ENCODE results near the gene DHRS7B. TPM values are rescaled to one million over a fixed set of nuclear protein-coding genes. Genes with fewer than 3 reads are reported as not detected.

DHRS7B gene
- total and polyA plus RNA-seq, 4 donors: 8.1 to 21.8 (median 18.2) TPM

GRCh38 chr17:21232033-21232749 lies 105.4 kb downstream of the DHRS7B start:
- 88 to 90% methylated on average over 4 of the region's 4 CpGs for WGBS, 2 donors
- no peak overlapping the region for H3K27ac ChIP-seq (ENCODE audit: low read depth in 1 of 2, low read length in 2 of 2)
- H3K9me3 ChIP-seq (ENCODE audit: control insufficient read depth, low read length): peaks cover 1% of the 10 kb centered on the region
- ATAC-seq (ENCODE audit: low FRiP score) (no peak), DNase-seq (no peak)
- H3K4me3 ChIP-seq (ENCODE audit: low read length in 2 of 2): no peak overlapping the region
- no peaks in the 10 kb centered on the region for H3K36me3 ChIP-seq (ENCODE audit: control insufficient read depth in 1 of 2, insufficient read depth in 2 of 2, low read length in 1 of 2)
- intact Hi-C loops (cut with DNase I): no loop called here
- no peaks in the 10 kb centered on the region for H3K4me1 ChIP-seq (ENCODE audit: control insufficient read depth in 1 of 2, insufficient read depth in 2 of 2, low read length in 2 of 2)
- no peaks in the 10 kb centered on the region for H3K27me3 ChIP-seq (ENCODE audit: control insufficient read depth in 1 of 2, insufficient read depth in 2 of 2, low read length in 1 of 2)

GRCh38 chr17:21233581-21234347 lies 107.0 kb downstream of the DHRS7B start:
- Histone ChIP-seq H3K27me3 (ENCODE audit: control insufficient read depth in 1 of 2, insufficient read depth in 2 of 2, low read length in 1 of 2) (no peaks in the 10 kb centered on the region), H3K9me3 (ENCODE audit: control insufficient read depth, low read length) (peaks cover 1% of the 10 kb centered on the region), H3K27ac (ENCODE audit: low read depth in 1 of 2, low read length in 2 of 2) (no peak overlapping the region), H3K4me3 (ENCODE audit: low read length in 2 of 2) (no peak overlapping the region), H3K36me3 (ENCODE audit: control insufficient read depth in 1 of 2, insufficient read depth in 2 of 2, low read length in 1 of 2) (no peaks in the 10 kb centered on the region), H3K4me1 (ENCODE audit: control insufficient read depth in 1 of 2, insufficient read depth in 2 of 2, low read length in 2 of 2) (no peaks in the 10 kb centered on the region)
- intact Hi-C loops (cut with DNase I): no loop called here
- peak in 1 of 2 donors; percentile 38 for DNase-seq
- 73 to 81% methylated on average over 7 of the region's 7 CpGs for WGBS, 2 donors
- ATAC-seq (ENCODE audit: low FRiP score): peak; percentile 57

- WGBS, 2 donors: 84 to 95% methylated on average over 1 of the region's 1 CpG
- intact Hi-C loops (cut with DNase I): no loop called here
- ATAC-seq (ENCODE audit: low FRiP score): no peak
Measured at GRCh38 chr17:21235921-21236320, 109.2 kb downstream of the DHRS7B start.

GRCh38 chr17:21239680-21240368 lies 113.1 kb downstream of the DHRS7B start:
- ATAC-seq (ENCODE audit: low FRiP score) (no peak), DNase-seq (no peak)
- H3K27ac ChIP-seq (ENCODE audit: low read depth in 1 of 2, low read length in 2 of 2): no peak overlapping the region
- no peak overlapping the region for H3K4me3 ChIP-seq (ENCODE audit: low read length in 2 of 2)
- intact Hi-C loops (cut with DNase I): no loop called here
- no peaks in the 10 kb centered on the region for H3K4me1 ChIP-seq (ENCODE audit: control insufficient read depth in 1 of 2, insufficient read depth in 2 of 2, low read length in 2 of 2)
- no peaks in the 10 kb centered on the region for H3K36me3 ChIP-seq (ENCODE audit: control insufficient read depth in 1 of 2, insufficient read depth in 2 of 2, low read length in 1 of 2)
- H3K27me3 ChIP-seq (ENCODE audit: control insufficient read depth in 1 of 2, insufficient read depth in 2 of 2, low read length in 1 of 2): no peaks in the 10 kb centered on the region
- H3K9me3 ChIP-seq (ENCODE audit: control insufficient read depth, low read length): no peaks in the 10 kb centered on the region
- WGBS, 2 donors: 77% methylated on average over 12 of the region's 12 CpGs

More at GRCh38 chr17:21235921-21236320, 109.2 kb downstream of the DHRS7B start:
- H3K9me3 ChIP-seq (ENCODE audit: control insufficient read depth, low read length): peaks cover 1% of the 10 kb centered on the region
- no peak overlapping the region for H3K27ac ChIP-seq (ENCODE audit: low read depth in 1 of 2, low read length in 2 of 2)
- no peaks in the 10 kb centered on the region for H3K36me3 ChIP-seq (ENCODE audit: control insufficient read depth in 1 of 2, insufficient read depth in 2 of 2, low read length in 1 of 2)
- no peak overlapping the region for H3K4me3 ChIP-seq (ENCODE audit: low read length in 2 of 2)
- DNase-seq: no peak
- no peaks in the 10 kb centered on the region for H3K27me3 ChIP-seq (ENCODE audit: control insufficient read depth in 1 of 2, insufficient read depth in 2 of 2, low read length in 1 of 2)
- no peaks in the 10 kb centered on the region for H3K4me1 ChIP-seq (ENCODE audit: control insufficient read depth in 1 of 2, insufficient read depth in 2 of 2, low read length in 2 of 2)

GRCh38 chr17:21240369-21241055 lies 113.7 kb downstream of the DHRS7B start:
- Histone ChIP-seq H3K9me3 (ENCODE audit: control insufficient read depth, low read length) (no peaks in the 10 kb centered on the region), H3K27ac (ENCODE audit: low read depth in 1 of 2, low read length in 2 of 2) (no peak overlapping the region), H3K4me3 (ENCODE audit: low read length in 2 of 2) (no peak overlapping the region), H3K27me3 (ENCODE audit: control insufficient read depth in 1 of 2, insufficient read depth in 2 of 2, low read length in 1 of 2) (no peaks in the 10 kb centered on the region), H3K4me1 (ENCODE audit: control insufficient read depth in 1 of 2, insufficient read depth in 2 of 2, low read length in 2 of 2) (no peaks in the 10 kb centered on the region), H3K36me3 (ENCODE audit: control insufficient read depth in 1 of 2, insufficient read depth in 2 of 2, low read length in 1 of 2) (no peaks in the 10 kb centered on the region)
- no peak for ATAC-seq (ENCODE audit: low FRiP score)
- 76 to 81% methylated on average over 24 to 25 of the region's 25 CpGs for WGBS, 2 donors
- no peak for DNase-seq
- intact Hi-C loops (cut with DNase I): no loop called here

Other genes with a start within 250 kb of the DHRS7B start
- 100 to 1,000 TPM; 131 to 168 TPM for gene USP22, start 84.0 kb upstream of the DHRS7B start, total RNA-seq
- 10 to 100 TPM; 21.5 to 41.5 TPM for gene USP22, start 84.0 kb upstream of the DHRS7B start, polyA plus RNA-seq
- 10 to 100 TPM; 16.8 to 17.7 TPM for gene TMEM11, start 87.2 kb downstream of the DHRS7B start, total RNA-seq
- gene TMEM11, start 87.2 kb downstream of the DHRS7B start, polyA plus RNA-seq: 10 to 100 TPM; 18.1 to 24.5 TPM
- 10 to 100 TPM in 1 of 2 donors, 1 to 10 TPM in 1; 7.2 to 13.4 TPM for gene NATD1, start 126.4 kb downstream of the DHRS7B start, total RNA-seq
- gene NATD1, start 126.4 kb downstream of the DHRS7B start, polyA plus RNA-seq: 1 to 10 TPM; 3.6 to 6.2 TPM
- gene MAP2K3, start 157.7 kb downstream of the DHRS7B start, total RNA-seq: 10 to 100 TPM; 58.7 to 82.6 TPM
- 10 to 100 TPM; 21.8 to 41.4 TPM for gene MAP2K3, start 157.7 kb downstream of the DHRS7B start, polyA plus RNA-seq
- gene KCNJ12, start 249.4 kb downstream of the DHRS7B start, total RNA-seq: 1 to 10 TPM; 2.9 to 4.0 TPM
- under 1 TPM in 1 of 2 donors, not detected in 1; 0.13 TPM for gene KCNJ12, start 249.4 kb downstream of the DHRS7B start, polyA plus RNA-seq